Lung (tissue), 12 donors: ENCODE measurements around the gene APOA1. TPM values are rescaled to one million over a fixed set of nuclear protein-coding genes. Genes with fewer than 3 reads are reported as not detected.

Experiments
- ATAC-seq: fragments of 200-7000 bp; cut with Tn5 transposase; one replicate; pipeline ENCODE4 v1.9.1; 2020; ENCODE audit warnings: moderate number of reproducible peaks; ENCODE audit not compliant: insufficient read depth, low FRiP score
- DNase-seq, 3 donors: peaks; one replicate each; pipeline ENCODE4 v3.0.0-alpha.2; 2013 to 2017
- H3K27ac ChIP-seq, 2 donors: one replicate each; pipeline ENCODE4 v1.5.1; 2013; ENCODE audit warnings: mild to moderate bottlenecking in 2 of 2, moderate library complexity in 2 of 2, control low read depth in 1 of 2, inconsistent platforms in 1 of 2, low read depth in 1 of 2, low read length in 1 of 2
- H3K27me3 ChIP-seq, 3 donors: one replicate each; pipeline ENCODE4 v1.5.1; 2013; ENCODE audit warnings: low read length in 2 of 3; ENCODE audit not compliant: control insufficient read depth in 3 of 3, insufficient read depth in 3 of 3
- H3K36me3 ChIP-seq, 4 donors: one replicate each; pipeline ENCODE4 v1.5.1; 2013; ENCODE audit warnings: low read length in 4 of 4, mild to moderate bottlenecking in 1 of 4, moderate library complexity in 1 of 4; ENCODE audit not compliant: control insufficient read depth in 4 of 4, insufficient read depth in 4 of 4
- H3K4me1 ChIP-seq, 5 donors: one replicate each; pipeline ENCODE4 v1.5.1; 2013; ENCODE audit warnings: low read length in 5 of 5, mild to moderate bottlenecking in 2 of 5, moderate library complexity in 1 of 5; ENCODE audit not compliant: control insufficient read depth in 5 of 5, insufficient read depth in 5 of 5
- H3K4me3 ChIP-seq: one replicate; pipeline ENCODE4 v1.5.1; 2013; ENCODE audit warnings: mild to moderate bottlenecking, control low read depth, moderate library complexity
- H3K9ac ChIP-seq, 2 donors: one replicate each; pipeline ENCODE4 v1.5.1; 2013; ENCODE audit warnings: low read length in 2 of 2, control low read depth in 1 of 2; ENCODE audit not compliant: insufficient read depth in 1 of 2
- H3K9me3 ChIP-seq, 4 donors: one replicate each; pipeline ENCODE4 v1.5.1; 2013; ENCODE audit warnings: low read length in 3 of 4, mild to moderate bottlenecking in 1 of 4, moderate library complexity in 1 of 4; ENCODE audit not compliant: control insufficient read depth in 4 of 4, insufficient read depth in 3 of 4
- CTCF ChIP-seq: IDR thresholded peaks from 2 replicates; pipeline ENCODE4 v1.5.1; 2012; ENCODE audit warnings: mild to moderate bottlenecking; ENCODE audit errors: control extremely low read depth, extremely low read depth
- WGBS, 2 donors: extraction: QIAGEN DNeasy Blood & Tissue Kit; methylation state at CpG; one replicate each; pipeline ENCODE4 v1.1.7; 2013; 5-methylcytosine and 5-hydroxymethylcytosine counted together
- polyA plus RNA-seq, 2 donors: library from polyadenylated mRNA; stranded (reverse); fragments of 200-250 nt; gene quantifications; one replicate each; pipeline ENCODE4 v1.2.1, GENCODE V29; 2013
- total RNA-seq, 2 donors: library from RNA; depleted of rRNA in 1 of 2; stranded (reverse); fragments of >200 nt in 1 of 2; gene quantifications; one replicate each; pipeline ENCODE4 v1.2.1, GENCODE V29; 2014 to 2021
- donor health status: control.
- donor health status: control.
- donor health status: Bipolar disorder and iron deficiency.
- donor health status: healthy.
- donor health status: DM: yes; HTN: yes; CAD: no.

APOA1 gene
- total and polyA plus RNA-seq, 4 donors = 1.2 to 18.2 (median 3.1) TPM

- WGBS, 2 donors = 96 to 97% methylated on average over 3 of the region's 3 CpGs
- no peak for TF ChIP-seq CTCF
- DNase-seq (no peak), ATAC-seq (no peak)
- H3K4me1 ChIP-seq = peaks cover 0 to 7% (median 0%) of the 10 kb centered on the region in 5 donors
- no peaks in the 10 kb centered on the region for H3K9me3 ChIP-seq
- no peak overlapping the region for H3K4me3 ChIP-seq
- peaks cover 41 to 60% (median 54%) of the 10 kb centered on the region in 4 donors for H3K36me3 ChIP-seq
- H3K27me3 ChIP-seq = no peaks in the 10 kb centered on the region
- H3K9ac ChIP-seq = no peak overlapping the region
- H3K27ac ChIP-seq = no peak overlapping the region
Observed at GRCh38 chr11:116862951-116863350, 25.5 kb upstream of the APOA1 start.

- ATAC-seq = no peak
Observed at GRCh38 chr11:116862185-116862584, 24.8 kb upstream of the APOA1 start.

GRCh38 chr11:116861539-116861938 is 24.1 kb upstream of the APOA1 start:
- H3K27me3 ChIP-seq = no peaks in the 10 kb centered on the region
- no peak overlapping the region for H3K4me3 ChIP-seq
- no peak for TF ChIP-seq CTCF
- ATAC-seq (no peak), DNase-seq (no peak)
- 94 to 100% methylated on average over 1 of the region's 1 CpG for WGBS, 2 donors
- no peak overlapping the region for H3K27ac ChIP-seq
- no peaks in the 10 kb centered on the region for H3K9me3 ChIP-seq
- peaks cover 36 to 63% (median 55%) of the 10 kb centered on the region in 4 donors for H3K36me3 ChIP-seq
- peaks cover 0 to 7% (median 0%) of the 10 kb centered on the region in 5 donors for H3K4me1 ChIP-seq
- no peak overlapping the region for H3K9ac ChIP-seq

More at GRCh38 chr11:116862185-116862584, 24.8 kb upstream of the APOA1 start:
- H3K27ac ChIP-seq = no peak overlapping the region
- peaks cover 41 to 63% (median 55%) of the 10 kb centered on the region in 4 donors for H3K36me3 ChIP-seq
- WGBS, 2 donors = 92 to 94% methylated on average over 3 of the region's 3 CpGs
- no peaks in the 10 kb centered on the region for H3K27me3 ChIP-seq
- peaks cover 0 to 7% (median 0%) of the 10 kb centered on the region in 5 donors for H3K4me1 ChIP-seq
- no peaks in the 10 kb centered on the region for H3K9me3 ChIP-seq
- no peak for TF ChIP-seq CTCF
- DNase-seq = no peak
- H3K9ac ChIP-seq = no peak overlapping the region
- H3K4me3 ChIP-seq = no peak overlapping the region

- Histone ChIP-seq H3K4me3 (no peak overlapping the region), H3K9ac (no peak overlapping the region), H3K27ac (no peak overlapping the region), H3K4me1 (peaks cover 0 to 7% (median 0%) of the 10 kb centered on the region in 5 donors), H3K36me3 (peaks cover 36 to 57% (median 51%) of the 10 kb centered on the region in 4 donors), H3K9me3 (no peaks in the 10 kb centered on the region), H3K27me3 (no peaks in the 10 kb centered on the region)
- ATAC-seq = no peak
- no peak for TF ChIP-seq CTCF
- 91 to 95% methylated on average over 6 of the region's 6 CpGs for WGBS, 2 donors
- DNase-seq = no peak
Observed at GRCh38 chr11:116860303-116860702, 22.9 kb upstream of the APOA1 start.
